Measurements from ENCODE around the gene TNNT2.

The TNNT2 gene

GRCh38 chr1:201403359-201403758, 25.9 kb upstream of the TNNT2 start:
- no peak for DNase-seq (ENCODE audit: low spot score)

GRCh38 chr1:201401700-201402099, 24.2 kb upstream of the TNNT2 start:
- no peak for DNase-seq (ENCODE audit: low spot score)

GRCh38 chr1:201400852-201401230, 23.4 kb upstream of the TNNT2 start:
- DNase-seq (ENCODE audit: low spot score), result no peak

- no peak for DNase-seq (ENCODE audit: low spot score)
Measured at GRCh38 chr1:201400212-201400851, 22.9 kb upstream of the TNNT2 start.

- DNase-seq (ENCODE audit: low spot score), result no peak
Measured at GRCh38 chr1:201399352-201400126, 22.1 kb upstream of the TNNT2 start.

- DNase-seq (ENCODE audit: low spot score), result no peak
Measured at GRCh38 chr1:201399018-201399351, 21.5 kb upstream of the TNNT2 start, which contains the start of gene LAD1. LAD1 (minus strand) TSS chr1:201399324; CDS start chr1:201399306, 18 bp downstream.

GRCh38 chr1:201397675-201398074, 20.2 kb upstream of the TNNT2 start:
- DNase-seq (ENCODE audit: low spot score), result no peak

- DNase-seq (ENCODE audit: low spot score), result no peak
Measured at GRCh38 chr1:201396861-201397464, 19.5 kb upstream of the TNNT2 start.

GRCh38 chr1:201395936-201396335, 18.5 kb upstream of the TNNT2 start:
- no peak for DNase-seq (ENCODE audit: low spot score)

GRCh38 chr1:201394591-201394990, 17.1 kb upstream of the TNNT2 start:
- no peak for DNase-seq (ENCODE audit: low spot score)

GRCh38 chr1:201393076-201393475, 15.6 kb upstream of the TNNT2 start:
- DNase-seq (ENCODE audit: low spot score), result no peak

GRCh38 chr1:201391651-201392511, 14.4 kb upstream of the TNNT2 start:
- no peak for DNase-seq (ENCODE audit: low spot score)

- DNase-seq (ENCODE audit: low spot score), result no peak
Measured at GRCh38 chr1:201391225-201391624, 13.7 kb upstream of the TNNT2 start.

- no peak for DNase-seq (ENCODE audit: low spot score)
Measured at GRCh38 chr1:201389051-201389450, 11.6 kb upstream of the TNNT2 start.

- DNase-seq (ENCODE audit: low spot score), result no peak
Measured at GRCh38 chr1:201386208-201386607, 8.7 kb upstream of the TNNT2 start.

GRCh38 chr1:201385299-201385891, 7.9 kb upstream of the TNNT2 start:
- DNase-seq (ENCODE audit: low spot score), result peak; percentile 25

- no peak for DNase-seq (ENCODE audit: low spot score)
Measured at GRCh38 chr1:201384406-201384782, 6.9 kb upstream of the TNNT2 start.

- no peak for DNase-seq (ENCODE audit: low spot score)
Measured at GRCh38 chr1:201383647-201384405, 6.3 kb upstream of the TNNT2 start.

GRCh38 chr1:201381130-201381529, 3.6 kb upstream of the TNNT2 start:
- no peak for DNase-seq (ENCODE audit: low spot score)

- no peak for DNase-seq (ENCODE audit: low spot score)
Measured at GRCh38 chr1:201379733-201380242, 2.3 kb upstream of the TNNT2 start.

GRCh38 chr1:201378804-201379203, 1.3 kb upstream of the TNNT2 start:
- no peak for DNase-seq (ENCODE audit: low spot score)
